ENCODE results near the gene BAX. TPM values are rescaled to one million over a fixed set of nuclear protein-coding genes. Genes with fewer than 3 reads are reported as not detected.
A peak's percentile ranks its signal among the peaks of the same experiment; 100 is the strongest.

The BAX gene
- total and polyA plus RNA-seq, 9 of the 15 experiments (the other 6 are each of a cell fraction or from before 2014, with no cell fraction given) = 3.2 to 95.4 (median 44.5) TPM

DNA sequence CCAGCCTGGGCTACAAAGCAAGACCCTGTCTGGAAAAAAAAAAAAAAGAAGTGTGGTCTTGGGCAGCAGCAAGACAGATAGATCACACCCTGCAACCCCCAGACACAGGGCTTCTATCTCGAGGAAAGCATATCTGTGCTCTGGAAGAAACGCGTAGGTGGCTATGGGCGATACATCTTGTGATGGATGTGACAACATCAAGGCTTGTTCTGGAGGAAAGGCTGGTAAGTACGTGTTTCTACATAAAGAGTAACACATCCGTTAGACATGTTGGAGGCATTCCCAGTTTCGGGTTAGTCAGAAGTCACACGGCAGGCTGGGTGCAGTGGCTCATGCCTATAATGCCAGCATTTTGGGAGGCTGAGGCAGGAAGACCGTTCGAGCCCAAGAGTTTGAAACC is 27.8 kb upstream of the BAX start:
- Histone ChIP-seq H3K9me1 (ENCODE audit: control insufficient read depth, insufficient read depth, low read length) (no peaks in the 10 kb centered on the region), H3K27me3 (ENCODE audit: control insufficient read depth in 2 of 2, insufficient read depth in 2 of 2, low read length in 2 of 2) (no peaks in the 10 kb centered on the region), H3K9ac (ENCODE audit: insufficient read depth in 1 of 2, low read depth in 2 of 2, low read length in 2 of 2) (peak overlapping the region; percentile 62 to 68; a peak in 3 of 4 replicates), H3K4me3 (no peak overlapping the region), H2AFZ (ENCODE audit: low read depth, low read length) (peak overlapping the region; percentile 83), H3K9me3 (replicated peaks; ENCODE audit: control insufficient read depth, insufficient read depth, low read depth, low read length) (no peaks in the 10 kb centered on the region), H3K4me2 (ENCODE audit: insufficient read depth, low read length) (peak overlapping the region; percentile 53), H3K36me3 (ENCODE audit: control insufficient read depth, insufficient read depth, low read length) (peaks cover 18% of the 10 kb centered on the region; the same call in 1 of the 3 replicates), H4K20me1 (replicated peaks; ENCODE audit: control insufficient read depth, insufficient read depth, low read length) (no peaks in the 10 kb centered on the region), H3K79me2 (ENCODE audit: control insufficient read depth, insufficient read depth, low read length) (no peaks in the 10 kb centered on the region), H3K27ac (ENCODE audit: extremely low read depth, low read depth, low read length) (peak overlapping the region; percentile 75; the same call in 2 of the 3 replicates), H3K4me1 (replicated peaks in 1 of 2; ENCODE audit: control insufficient read depth in 2 of 2, insufficient read depth in 2 of 2, low read length in 2 of 2) (peaks cover 6 to 10% of the 10 kb centered on the region in 2 experiments; a peak in 3 of 5 replicates)
- POLR2A ChIA-PET = interaction anchor here (0.7 to 3.5 kb wide), 5 partner anchors 16 to 136 kb away, joined by 3 to 17 read pairs (median 3); no protein-coding TSS in a partner anchor
- WGBS (ENCODE audit: insufficient coverage, low coverage, missing lambda C conversion rate) = under 1% methylated on average over 10 of the region's 10 CpGs
- peak; percentile 47 to 85 (median 58) for DNase-seq (ENCODE audit: extremely low read depth in 1 of 4, low spot score in 3 of 4)
- CTCF ChIA-PET (ENCODE audit: low intra/inter-chr PET ratio) = no interaction called here
- BruUV-seq (replicated peaks) = no TSS peak
- intact Hi-C loops (cut with micrococcal nuclease) (no loop called here), in situ Hi-C loops (cut with MboI) (no loop called here)
- FAIRE-seq = peak; percentile 80
- peak; percentile 72 for ATAC-seq
- TF ChIP-seq POLR2A (conservative IDR thresholded peaks at IDR 0.05) (peak; percentile 32; the same call in 1 of the 2 replicates), LARP7 (IDR thresholded peaks at IDR 0.05) (no peak), NCOA4 (IDR thresholded peaks at IDR 0.05; ENCODE audit: partially characterized antibody) (no peak), SMARCA4 (IDR thresholded peaks at IDR 0.05) (0 out of 2 replicates have a peak, but pooled peaks have one; percentile 29), SUPT5H (IDR thresholded peaks at IDR 0.05) (0 out of 2 replicates have a peak, but pooled peaks have one; percentile 39), ZKSCAN8 (CRISPR knock-in tag; IDR thresholded peaks at IDR 0.05) (no peak), SPI1 (IDR thresholded peaks at IDR 0.05; ENCODE audit: borderline replicate concordance, low read depth, low read length) (peak; percentile 52; the same call in 1 of the 2 replicates), SMARCE1 (IDR thresholded peaks at IDR 0.05) (peak; percentile 30; the same call in 1 of the 2 replicates), RCOR1 (IDR thresholded peaks at IDR 0.05; ENCODE audit: borderline replicate concordance in 1 of 2, low read depth in 2 of 2, low read length in 2 of 2) (peak in 1 of 2 experiments; percentile 74; a peak in 1 of 4 replicates), CREM (IDR thresholded peaks at IDR 0.05; ENCODE audit: low read depth) (peak; percentile 67), MECOM (CRISPR knock-in tag; IDR thresholded peaks at IDR 0.05) (no peak), ARID1B (IDR thresholded peaks at IDR 0.05) (peak; percentile 23; the same call in 1 of the 2 replicates), TAF15 (IDR thresholded peaks at IDR 0.05; ENCODE audit: low read depth, low read length) (no peak), TEAD4 (IDR thresholded peaks at IDR 0.05; ENCODE audit: low read length) (peak; percentile 13; the same call in 1 of the 2 replicates), TEAD4 (CRISPR knock-in tag; IDR thresholded peaks at IDR 0.05; ENCODE audit: borderline replicate concordance) (no peak), ATF1 (CRISPR knock-in tag; IDR thresholded peaks at IDR 0.05) (no peak), ATF1 (tag; IDR thresholded peaks at IDR 0.05) (peak; percentile 24; the same call in 1 of the 2 replicates), FOXA3 (CRISPR knock-in tag; conservative IDR thresholded peaks at IDR 0.05 in 1 of 2, IDR thresholded peaks at IDR 0.05 in 1 of 2) (no peak), CEBPB (tag; IDR thresholded peaks at IDR 0.05) (no peak), HEY1 (CRISPR knock-in tag; IDR thresholded peaks at IDR 0.05; ENCODE audit: borderline replicate concordance) (no peak), LEF1 (IDR thresholded peaks at IDR 0.05) (0 out of 2 replicates have a peak, but pooled peaks have one; percentile 19)
- TF ChIP-seq, protein P1, sequence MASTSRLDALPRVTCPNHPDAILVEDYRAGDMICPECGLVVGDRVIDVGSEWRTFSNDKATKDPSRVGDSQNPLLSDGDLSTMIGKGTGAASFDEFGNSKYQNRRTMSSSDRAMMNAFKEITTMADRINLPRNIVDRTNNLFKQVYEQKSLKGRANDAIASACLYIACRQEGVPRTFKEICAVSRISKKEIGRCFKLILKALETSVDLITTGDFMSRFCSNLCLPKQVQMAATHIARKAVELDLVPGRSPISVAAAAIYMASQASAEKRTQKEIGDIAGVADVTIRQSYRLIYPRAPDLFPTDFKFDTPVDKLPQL (IDR thresholded peaks at IDR 0.05; ENCODE audit: extremely low read depth, insufficient read length) = no peak
- TF ChIP-seq, protein P2, sequence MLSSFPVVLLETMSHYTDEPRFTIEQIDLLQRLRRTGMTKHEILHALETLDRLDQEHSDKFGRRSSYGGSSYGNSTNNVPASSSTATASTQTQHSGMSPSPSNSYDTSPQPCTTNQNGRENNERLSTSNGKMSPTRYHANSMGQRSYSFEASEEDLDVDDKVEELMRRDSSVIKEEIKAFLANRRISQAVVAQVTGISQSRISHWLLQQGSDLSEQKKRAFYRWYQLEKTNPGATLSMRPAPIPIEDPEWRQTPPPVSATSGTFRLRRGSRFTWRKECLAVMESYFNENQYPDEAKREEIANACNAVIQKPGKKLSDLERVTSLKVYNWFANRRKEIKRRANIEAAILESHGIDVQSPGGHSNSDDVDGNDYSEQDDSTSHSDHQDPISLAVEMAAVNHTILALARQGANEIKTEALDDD (IDR thresholded peaks at IDR 0.05) = peak; percentile 57; the same call in 1 of the 2 replicates
- TF ChIP-seq, protein P3, sequence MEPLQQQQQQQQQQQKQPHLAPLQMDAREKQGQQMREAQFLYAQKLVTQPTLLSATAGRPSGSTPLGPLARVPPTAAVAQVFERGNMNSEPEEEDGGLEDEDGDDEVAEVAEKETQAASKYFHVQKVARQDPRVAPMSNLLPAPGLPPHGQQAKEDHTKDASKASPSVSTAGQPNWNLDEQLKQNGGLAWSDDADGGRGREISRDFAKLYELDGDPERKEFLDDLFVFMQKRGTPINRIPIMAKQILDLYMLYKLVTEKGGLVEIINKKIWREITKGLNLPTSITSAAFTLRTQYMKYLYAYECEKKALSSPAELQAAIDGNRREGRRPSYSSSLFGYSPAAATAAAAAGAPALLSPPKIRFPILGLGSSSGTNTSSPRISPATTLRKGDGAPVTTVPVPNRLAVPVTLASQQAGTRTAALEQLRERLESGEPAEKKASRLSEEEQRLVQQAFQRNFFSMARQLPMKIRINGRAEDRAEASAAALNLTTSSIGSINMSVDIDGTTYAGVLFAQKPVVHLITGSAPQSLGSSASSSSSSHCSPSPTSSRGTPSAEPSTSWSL (CRISPR knock-in tag; IDR thresholded peaks at IDR 0.05; ENCODE audit: borderline replicate concordance) = no peak
